Left lung (tissue), 10 donors: ENCODE data around the gene TMEM151B. TPM values are rescaled to one million over a fixed set of nuclear protein-coding genes. Genes with fewer than 3 reads are reported as not detected.

Experiments used
- ATAC-seq: fragments of 200-7000 bp; cut with Tn5 transposase; one replicate; pipeline ENCODE4 v1.9.1; 2020; ENCODE audit warnings: moderate library complexity
- DNase-seq, 4 donors: peaks; one replicate each; pipeline ENCODE4 v3.0.0-alpha.2; 2013 to 2020
- H3K27ac ChIP-seq, 2 donors: fragments of 200-600 bp; sonication (generic) in 1 of 2; one replicate each; pipeline versions ENCODE4 v1.5.0 to v1.8.0; 2020 to 2021
- H3K27me3 ChIP-seq, 2 donors: fragments of 200-600 bp; sonication (generic) in 1 of 2; one replicate each; pipeline versions ENCODE4 v1.5.0 to v1.8.0; 2020 to 2021
- H3K36me3 ChIP-seq, 2 donors: fragments of 200-600 bp; sonication (generic) in 1 of 2; one replicate each; pipeline versions ENCODE4 v1.5.0 to v1.8.0; 2020 to 2021
- H3K4me1 ChIP-seq, 2 donors: fragments of 200-600 bp; one replicate each; pipeline ENCODE4 v1.8.0; 2021
- H3K4me3 ChIP-seq, 2 donors: fragments of 200-600 bp; sonication (generic) in 1 of 2; one replicate each; pipeline versions ENCODE4 v1.5.0 to v1.8.0; 2020 to 2021; ENCODE audit warnings: mild to moderate bottlenecking in 1 of 2
- H3K9me3 ChIP-seq, 2 donors: fragments of 200-600 bp; sonication (generic) in 1 of 2; one replicate each; pipeline versions ENCODE4 v1.5.0 to v1.8.0; 2020 to 2021
- CTCF ChIP-seq, 2 donors: fragments of 200-600 bp; sonication (generic) in 1 of 2; IDR thresholded peaks; one replicate each; pipeline versions ENCODE4 v1.5.0 to v1.8.0; 2021; ENCODE audit warnings: antibody characterized with exemption in 2 of 2
- intact Hi-C, 2 donors: fragments of 100-400 bp; cut with DNase I; formaldehyde crosslinking; loops; one replicate each; pipeline versions ENCODE4 v1.11.2 to v1.14.2; 2022
- polyA plus RNA-seq, 6 donors: library from polyadenylated mRNA; unstranded; fragments of 120-200 nt; gene quantifications; one replicate each; pipeline ENCODE4 v1.2.1, GENCODE V29; 2013; ENCODE audit not compliant: insufficient read length in 6 of 6
- total RNA-seq, 2 donors: library from RNA; stranded (reverse); fragmentation: NEBNext Ultra II Directional; extraction: Animal tissue kit (Norgen Biotek cat#: 25700); gene quantifications; one replicate each; pipeline ENCODE4 v1.2.1, GENCODE V29; 2021
- donor health status: DM: no; HTN: yes; CAD: no.
- donor health status: DM: no; HTN: no; CAD: no.

The TMEM151B gene
- total and polyA plus RNA-seq, 8 donors, result 0.70 to 1.2 (median 0.87) TPM; not detected in 2

- Histone ChIP-seq H3K4me3 (no peak overlapping the region), H3K36me3 (peaks cover 5 to 74% of the 10 kb centered on the region in 2 donors), H3K9me3 (no peaks in the 10 kb centered on the region), H3K4me1 (peaks cover 21 to 86% of the 10 kb centered on the region in 2 donors), H3K27ac (no peak overlapping the region), H3K27me3 (no peaks in the 10 kb centered on the region)
- intact Hi-C loops, result no loop called here
- TF ChIP-seq CTCF (IDR thresholded peaks at IDR 0.05), result no peak
- DNase-seq (peak in 1 of 4 donors; percentile 24), ATAC-seq (no peak)
These were observed 18.4 kb upstream of the TMEM151B start for GRCh38 chr6:44251576-44252524.

- Histone ChIP-seq H3K36me3 (peaks cover 5 to 75% of the 10 kb centered on the region in 2 donors), H3K27me3 (no peaks in the 10 kb centered on the region), H3K4me3 (no peak overlapping the region), H3K9me3 (no peaks in the 10 kb centered on the region), H3K4me1 (peaks cover 25 to 91% of the 10 kb centered on the region in 2 donors), H3K27ac (no peak overlapping the region)
- TF ChIP-seq CTCF (IDR thresholded peaks at IDR 0.05), result peak; percentile 18 to 28
- intact Hi-C loops, result no loop called here
- peak in 1 of 4 donors; percentile 25 for DNase-seq
- ATAC-seq, result no peak
These were observed 16.7 kb upstream of the TMEM151B start for GRCh38 chr6:44253307-44254101.

- intact Hi-C loops, result no loop called here
- ATAC-seq (no peak), DNase-seq (peak in 1 of 4 donors; percentile 33)
- Histone ChIP-seq H3K27ac (no peak overlapping the region), H3K9me3 (no peaks in the 10 kb centered on the region), H3K4me1 (peaks cover 19 to 82% of the 10 kb centered on the region in 2 donors), H3K4me3 (no peak overlapping the region), H3K36me3 (peaks cover 5 to 75% of the 10 kb centered on the region in 2 donors), H3K27me3 (no peaks in the 10 kb centered on the region)
- TF ChIP-seq CTCF (IDR thresholded peaks at IDR 0.05), result no peak
These were observed 15.8 kb upstream of the TMEM151B start for GRCh38 chr6:44254191-44255104.

- Histone ChIP-seq H3K27me3 (no peaks in the 10 kb centered on the region), H3K27ac (no peak overlapping the region), H3K4me1 (peaks cover 13 to 74% of the 10 kb centered on the region in 2 donors), H3K9me3 (no peaks in the 10 kb centered on the region), H3K36me3 (peaks cover 5 to 75% of the 10 kb centered on the region in 2 donors), H3K4me3 (no peak overlapping the region)
- DNase-seq, result peak in 1 of 4 donors; percentile 37
- TF ChIP-seq CTCF (IDR thresholded peaks at IDR 0.05), result no peak
- intact Hi-C loops, result no loop called here
- no peak for ATAC-seq
These were observed 15.0 kb upstream of the TMEM151B start for GRCh38 chr6:44255105-44255808.
